HepG2 (cell line): ENCODE data around the gene NPB. TPM values are rescaled to one million over a fixed set of nuclear protein-coding genes. Genes with fewer than 3 reads are reported as not detected.

ENCODE experiments used
- FOXK2 ChIP-seq: fragments of 450-650 bp; IDR thresholded peaks from 2 replicates; pipeline ENCODE4 v1.6.1; 2016
- KDM1A ChIP-seq: IDR thresholded peaks from 2 replicates; pipeline ENCODE4 v1.6.1; 2016; ENCODE audit warnings: missing compliant biosample characterization
- KDM3A ChIP-seq: IDR thresholded peaks from 2 replicates; pipeline ENCODE4 v1.6.1; 2018; ENCODE audit warnings: low read depth, missing compliant biosample characterization
- MIER2 ChIP-seq: IDR thresholded peaks from 2 replicates; pipeline ENCODE4 v1.6.1; 2016; ENCODE audit warnings: missing biosample characterization, missing genetic modification reagents
- NFE2 ChIP-seq: sonication (generic); formaldehyde crosslinking; IDR thresholded peaks from 2 replicates; pipeline ENCODE4 v1.4.0; 2020; ENCODE audit warnings: missing genetic modification reagents
- PREB ChIP-seq: sonication (generic); formaldehyde crosslinking; IDR thresholded peaks from 2 replicates; pipeline ENCODE4 v1.4.0; 2020; ENCODE audit warnings: missing genetic modification reagents
- SMARCE1 ChIP-seq: fragments of 450-650 bp; IDR thresholded peaks from 2 replicates; pipeline ENCODE4 v1.6.1; 2017; ENCODE audit warnings: borderline replicate concordance
- SPEN ChIP-seq: sonication (generic); formaldehyde crosslinking; IDR thresholded peaks from 2 replicates; pipeline ENCODE4 v1.5.1; 2020; ENCODE audit warnings: low read depth, mild to moderate bottlenecking, missing genetic modification reagents
- SRSF4 ChIP-seq: fragments of 200-400 bp; formaldehyde crosslinking; IDR thresholded peaks from one replicate; pipeline ENCODE4 v1.6.1; 2018; ENCODE audit warnings: mild to moderate bottlenecking, low read depth, low read length, moderate library complexity; ENCODE audit not compliant: poor library complexity, severe bottlenecking
- ZFP36L2 ChIP-seq: sonication (generic); formaldehyde crosslinking; IDR thresholded peaks from 2 replicates; pipeline ENCODE4 v1.4.0; 2020; ENCODE audit warnings: missing genetic modification reagents
- ZFP90 ChIP-seq: sonication (generic); formaldehyde crosslinking; IDR thresholded peaks from 2 replicates; pipeline ENCODE4 v1.8.0; 2022; ENCODE audit warnings: missing genetic modification reagents, mild to moderate bottlenecking, inconsistent platforms, borderline replicate concordance
- ZGPAT ChIP-seq: IDR thresholded peaks from 2 replicates; pipeline ENCODE4 v1.6.1; 2016; ENCODE audit warnings: mild to moderate bottlenecking
- ZNF234 ChIP-seq: sonication (generic); formaldehyde crosslinking; conservative IDR thresholded peaks from 2 replicates; pipeline ENCODE4 v1.5.1; 2020; ENCODE audit warnings: mild to moderate bottlenecking, missing genetic modification reagents
- ZNF30 ChIP-seq: sonication (generic); formaldehyde crosslinking; IDR thresholded peaks from 2 replicates; pipeline ENCODE4 v1.5.0; 2020; ENCODE audit warnings: mild to moderate bottlenecking, missing genetic modification reagents
- ZNF367 ChIP-seq: sonication (generic); formaldehyde crosslinking; IDR thresholded peaks from 2 replicates; pipeline ENCODE4 v1.4.0; 2020; ENCODE audit warnings: missing genetic modification reagents, borderline replicate concordance
- ZNF468 ChIP-seq: sonication (generic); formaldehyde crosslinking; IDR thresholded peaks from 2 replicates; pipeline ENCODE4 v1.8.0; 2022; ENCODE audit warnings: mild to moderate bottlenecking, moderate library complexity, missing genetic modification reagents
- ZNF484 ChIP-seq: sonication (generic); formaldehyde crosslinking; IDR thresholded peaks from 2 replicates; pipeline ENCODE4 v1.5.1; 2020; ENCODE audit warnings: mild to moderate bottlenecking, low read depth, missing genetic modification reagents, borderline replicate concordance
- ZNF530 ChIP-seq: sonication (generic); formaldehyde crosslinking; IDR thresholded peaks from 2 replicates; pipeline ENCODE4 v1.5.0; 2020; ENCODE audit warnings: low read depth, mild to moderate bottlenecking, missing genetic modification reagents
- ZNF589 ChIP-seq: sonication (generic); formaldehyde crosslinking; conservative IDR thresholded peaks from 2 replicates; pipeline ENCODE4 v1.8.0; 2022; ENCODE audit warnings: mild to moderate bottlenecking, moderate library complexity, missing genetic modification reagents
- ZNF747 ChIP-seq: sonication (generic); formaldehyde crosslinking; IDR thresholded peaks from 2 replicates; pipeline ENCODE4 v1.8.1; 2023; ENCODE audit warnings: missing genetic modification reagents, mild to moderate bottlenecking, borderline replicate concordance
- ZNF781 ChIP-seq: sonication (generic); formaldehyde crosslinking; IDR thresholded peaks from 2 replicates; pipeline ENCODE4 v1.5.1; 2020; ENCODE audit warnings: borderline replicate concordance, mild to moderate bottlenecking, missing genetic modification reagents; ENCODE audit errors: not compliant biosample characterization
- polyA plus RNA-seq, 8 experiments: library from polyadenylated mRNA; depleted of rRNA in 3 of 8; stranded (reverse) in 7 of 8; unstranded in 1 of 8; fragments of >200 nt; fragmentation: Illumina TruSeq in 4 of 8; extraction: Trizol in 4 of 8; gene quantifications; 2 replicates each; pipeline versions ENCODE4 v1.2.1 to v1.2.3, GENCODE V29; 2011 to 2016; ENCODE audit warnings: low read depth in 4 of 8, missing spikeins in 1 of 8, mixed read lengths in 1 of 8; ENCODE audit not compliant: insufficient read depth in 1 of 8
- total RNA-seq, 5 experiments: library from RNA; depleted of rRNA; stranded (reverse); fragments of >200 nt; fragmentation: Illumina TruSeq; extraction: Trizol; gene quantifications; 2 replicates each; pipeline ENCODE4 v1.2.3, GENCODE V29; 2016; ENCODE audit warnings: low read depth in 1 of 5
- TF ChIP-seq, protein P1 (sequence below): IDR thresholded peaks from 2 replicates; pipeline ENCODE4 v1.6.1; 2016; ENCODE audit warnings: low read depth, control low read depth

NPB gene
- total and polyA plus RNA-seq, 2 of the 13 experiments (the other 11 are each of a cell fraction or from before 2014, with no cell fraction given), result 0.11 to 0.93 TPM

- TF ChIP-seq, protein P1, sequence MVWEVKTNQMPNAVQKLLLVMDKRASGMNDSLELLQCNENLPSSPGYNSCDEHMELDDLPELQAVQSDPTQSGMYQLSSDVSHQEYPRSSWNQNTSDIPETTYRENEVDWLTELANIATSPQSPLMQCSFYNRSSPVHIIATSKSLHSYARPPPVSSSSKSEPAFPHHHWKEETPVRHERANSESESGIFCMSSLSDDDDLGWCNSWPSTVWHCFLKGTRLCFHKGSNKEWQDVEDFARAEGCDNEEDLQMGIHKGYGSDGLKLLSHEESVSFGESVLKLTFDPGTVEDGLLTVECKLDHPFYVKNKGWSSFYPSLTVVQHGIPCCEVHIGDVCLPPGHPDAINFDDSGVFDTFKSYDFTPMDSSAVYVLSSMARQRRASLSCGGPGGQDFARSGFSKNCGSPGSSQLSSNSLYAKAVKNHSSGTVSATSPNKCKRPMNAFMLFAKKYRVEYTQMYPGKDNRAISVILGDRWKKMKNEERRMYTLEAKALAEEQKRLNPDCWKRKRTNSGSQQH (CRISPR knock-in tag), result peak; percentile 54; the same call in 1 of the 2 replicates
- no peak for TF ChIP-seq SMARCE1
- peak; percentile 66 for TF ChIP-seq SRSF4
- no peak; the same call in 1 of the 2 replicates for TF ChIP-seq ZFP90 (CRISPR knock-in tag)
- no peak for TF ChIP-seq FOXK2
- no peak for TF ChIP-seq ZNF30
- TF ChIP-seq ZNF468, result no peak
- TF ChIP-seq ZNF530 (CRISPR knock-in tag), result no peak
- TF ChIP-seq ZNF589, result peak; percentile 17; the same call in 1 of the 2 replicates
- TF ChIP-seq KDM1A (CRISPR knock-in tag), result no peak
- no peak for TF ChIP-seq NFE2
- no peak for TF ChIP-seq PREB (CRISPR knock-in tag)
- TF ChIP-seq ZNF367 (CRISPR knock-in tag), result 0 out of 2 replicates have a peak, but pooled peaks have one; percentile 39
- no peak for TF ChIP-seq SPEN (CRISPR knock-in tag)
- TF ChIP-seq KDM3A (CRISPR knock-in tag), result peak; percentile 16
- TF ChIP-seq ZNF747 (CRISPR knock-in tag), result peak; percentile 52; the same call in 1 of the 2 replicates
- TF ChIP-seq ZGPAT (CRISPR knock-in tag), result 0 out of 2 replicates have a peak, but pooled peaks have one; percentile 57
- TF ChIP-seq ZNF484 (CRISPR knock-in tag), result no peak; the same call in 1 of the 2 replicates
- no peak for TF ChIP-seq ZNF781 (CRISPR knock-in tag)
- TF ChIP-seq ZNF234 (CRISPR knock-in tag), result no peak
- TF ChIP-seq ZFP36L2 (CRISPR knock-in tag), result no peak; the same call in 1 of the 2 replicates
- TF ChIP-seq MIER2, result no peak
These were observed 34.7 kb upstream of the NPB start (continued) for GRCh38 chr17:81867170-81867990.
